HG03064 (cell line): ENCODE measurements around the gene ARL5C.

Experiments used
- ATAC-seq: cut with Tn5 transposase; IDR thresholded peaks from one replicate; pipeline ENCODE4 v1.9.1; 2021; ENCODE audit warnings: low read depth; ENCODE audit not compliant: unreplicated experiment

Gene ARL5C, protein sequence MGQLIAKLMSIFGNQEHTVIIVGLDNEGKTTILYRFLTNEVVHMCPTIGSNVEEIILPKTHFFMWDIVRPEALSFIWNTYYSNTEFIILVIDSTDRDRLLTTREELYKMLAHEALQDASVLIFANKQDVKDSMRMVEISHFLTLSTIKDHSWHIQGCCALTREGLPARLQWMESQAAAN

GRCh38 chr17:39165841-39166349 lies at the start of gene ARL5C:
ARL5C (minus strand) TSS chr17:39166161; CDS start chr17:39165760, 401 bp downstream.
- ATAC-seq = no peak

DNA sequence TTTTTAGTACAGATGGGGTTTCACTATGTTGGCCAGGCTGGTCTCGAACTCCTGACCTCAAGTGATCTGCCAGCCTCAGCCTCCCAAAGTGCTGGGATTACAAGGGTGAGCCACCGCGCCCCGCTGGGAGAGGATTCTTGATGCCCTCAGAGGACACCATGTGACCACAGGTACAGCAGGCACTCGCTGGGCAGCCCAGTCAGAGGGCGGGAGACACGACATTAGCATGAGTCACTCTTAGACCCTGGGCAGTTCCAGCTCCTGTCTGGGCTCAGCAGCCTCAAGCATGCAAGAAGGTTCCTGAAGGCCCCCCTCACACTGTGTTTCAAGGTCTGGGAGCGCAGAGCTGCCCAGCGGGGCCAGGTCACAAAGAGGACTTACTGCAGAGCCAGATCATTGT lies 47.9 kb upstream of the ARL5C start:
- no peak for ATAC-seq

GRCh38 chr17:39212841-39213480 lies 47.0 kb upstream of the ARL5C start:
- no peak for ATAC-seq

DNA sequence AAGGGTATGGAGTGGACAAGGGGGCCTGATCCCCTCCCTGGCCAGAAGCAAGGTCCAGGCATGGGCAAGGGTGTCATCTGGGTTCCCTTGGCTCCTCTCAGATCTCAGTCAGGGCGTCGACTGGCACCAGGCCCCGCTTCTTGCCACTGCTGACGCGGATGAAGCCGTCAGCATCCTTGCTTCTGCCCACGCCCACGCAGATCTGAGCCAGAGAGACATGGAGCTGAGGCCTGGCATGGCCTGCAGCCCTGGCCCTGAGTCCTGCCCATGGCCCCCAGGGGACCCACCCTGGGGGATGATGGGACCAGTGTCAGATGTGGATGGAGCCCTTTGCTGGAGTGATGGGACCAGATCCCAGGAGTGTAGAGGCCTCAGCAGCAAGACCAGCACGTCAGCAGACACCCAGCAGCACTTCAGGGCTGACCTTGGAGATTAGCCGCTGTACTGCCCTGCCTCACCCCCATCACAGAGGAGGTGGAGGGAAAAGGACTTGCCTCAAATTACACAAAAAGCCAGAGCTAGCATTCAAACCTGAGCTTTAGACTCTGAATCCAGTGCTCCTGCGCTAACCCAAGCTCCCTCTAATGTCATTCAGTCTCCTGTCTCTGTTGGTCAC lies 46.3 kb upstream of the ARL5C start:
- no peak for ATAC-seq

DNA sequence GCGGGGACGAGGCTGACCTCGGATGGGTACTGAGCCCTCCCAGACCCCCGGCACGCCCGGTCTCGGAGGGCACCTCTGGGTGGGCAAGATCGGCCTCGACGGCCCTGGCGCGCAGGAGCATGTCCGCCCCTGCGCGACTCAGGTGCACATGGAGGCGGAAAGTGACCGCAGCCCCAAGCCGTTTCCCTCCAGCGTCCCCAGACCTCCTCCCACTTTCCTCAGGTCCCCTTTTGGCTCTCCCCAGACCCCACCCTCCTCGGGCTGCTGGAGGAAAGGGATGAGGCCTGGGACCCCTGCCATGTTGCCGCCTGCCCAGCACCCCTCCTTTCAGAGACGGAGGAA lies 44.1 kb upstream of the ARL5C start:
- ATAC-seq = no peak

- ATAC-seq = no peak
Observed at GRCh38 chr17:39209317-39210092, 43.5 kb upstream of the ARL5C start.

GRCh38 chr17:39208893-39209292 lies 42.9 kb upstream of the ARL5C start:
- no peak for ATAC-seq

GRCh38 chr17:39208136-39208535 lies 42.2 kb upstream of the ARL5C start:
- ATAC-seq = no peak

DNA sequence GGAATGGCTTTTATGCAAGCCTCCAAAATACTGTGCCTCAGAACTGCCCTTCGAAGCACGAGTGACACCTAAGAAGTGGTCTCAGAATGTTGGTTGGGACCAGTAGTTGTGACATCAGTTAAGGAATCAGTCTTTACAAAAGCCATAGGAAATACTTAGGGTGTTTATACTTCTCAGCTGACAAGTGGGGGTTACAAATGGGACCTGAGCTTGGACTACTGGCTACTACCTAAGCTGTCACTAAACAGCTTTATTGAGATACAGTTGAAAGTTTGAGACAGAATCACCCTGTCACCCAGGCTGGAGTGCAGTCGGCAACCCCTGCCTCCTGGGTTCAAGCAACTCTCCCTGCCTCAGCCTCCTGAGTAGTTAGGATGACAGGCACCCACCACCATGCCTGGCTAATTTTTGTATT lies 39.2 kb upstream of the ARL5C start:
- ATAC-seq = no peak

GRCh38 chr17:39204245-39204644 lies 38.3 kb upstream of the ARL5C start:
- ATAC-seq = no peak

DNA sequence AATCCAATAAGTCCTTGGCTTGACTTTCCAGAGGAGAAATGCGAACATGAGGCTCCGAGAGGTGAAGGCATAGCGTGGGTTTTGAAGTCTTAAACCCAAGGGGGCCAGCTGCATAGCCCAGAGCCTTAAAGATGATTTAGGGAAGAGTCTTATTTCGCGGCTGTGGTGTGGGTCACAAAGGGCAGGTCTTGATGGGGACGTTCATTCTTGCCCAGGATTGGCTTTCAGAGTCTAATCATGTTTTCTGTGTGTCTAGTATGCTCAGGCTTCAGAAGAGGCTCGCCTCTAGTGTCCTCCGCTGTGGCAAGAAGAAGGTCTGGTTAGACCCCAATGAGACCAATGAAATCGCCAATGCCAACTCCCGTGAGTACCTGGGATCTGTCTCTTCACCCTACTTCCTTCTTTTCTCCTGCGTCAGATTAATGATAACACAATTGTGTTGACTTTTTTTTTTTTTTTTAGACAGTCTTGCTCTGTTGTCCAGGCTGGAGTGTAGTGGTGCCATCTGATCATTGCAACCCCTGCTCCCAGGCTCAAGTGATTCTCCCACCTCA lies 35.1 kb upstream of the ARL5C start:
- ATAC-seq = no peak

- no peak for ATAC-seq
Observed at GRCh38 chr17:39200070-39200879, 34.3 kb upstream of the ARL5C start, which contains the start of gene RPL19. RPL19 (plus strand) TSS chr17:39200283; CDS start chr17:39200345, 62 bp downstream.

DNA sequence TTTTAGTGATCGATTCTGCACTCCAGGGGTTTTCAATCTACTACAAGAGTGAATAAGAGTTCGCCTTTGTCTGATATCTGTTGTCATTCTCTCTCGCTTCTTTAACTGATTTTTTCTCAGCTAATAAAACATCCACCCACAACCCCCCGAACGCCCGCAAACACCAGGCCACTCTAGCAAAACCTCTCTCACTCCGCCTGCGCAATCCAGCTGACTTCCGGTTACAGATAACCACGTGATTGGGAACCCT lies 33.8 kb upstream of the ARL5C start:
- no peak for ATAC-seq

- ATAC-seq = no peak
Observed at GRCh38 chr17:39198186-39198566, 32.2 kb upstream of the ARL5C start.

DNA sequence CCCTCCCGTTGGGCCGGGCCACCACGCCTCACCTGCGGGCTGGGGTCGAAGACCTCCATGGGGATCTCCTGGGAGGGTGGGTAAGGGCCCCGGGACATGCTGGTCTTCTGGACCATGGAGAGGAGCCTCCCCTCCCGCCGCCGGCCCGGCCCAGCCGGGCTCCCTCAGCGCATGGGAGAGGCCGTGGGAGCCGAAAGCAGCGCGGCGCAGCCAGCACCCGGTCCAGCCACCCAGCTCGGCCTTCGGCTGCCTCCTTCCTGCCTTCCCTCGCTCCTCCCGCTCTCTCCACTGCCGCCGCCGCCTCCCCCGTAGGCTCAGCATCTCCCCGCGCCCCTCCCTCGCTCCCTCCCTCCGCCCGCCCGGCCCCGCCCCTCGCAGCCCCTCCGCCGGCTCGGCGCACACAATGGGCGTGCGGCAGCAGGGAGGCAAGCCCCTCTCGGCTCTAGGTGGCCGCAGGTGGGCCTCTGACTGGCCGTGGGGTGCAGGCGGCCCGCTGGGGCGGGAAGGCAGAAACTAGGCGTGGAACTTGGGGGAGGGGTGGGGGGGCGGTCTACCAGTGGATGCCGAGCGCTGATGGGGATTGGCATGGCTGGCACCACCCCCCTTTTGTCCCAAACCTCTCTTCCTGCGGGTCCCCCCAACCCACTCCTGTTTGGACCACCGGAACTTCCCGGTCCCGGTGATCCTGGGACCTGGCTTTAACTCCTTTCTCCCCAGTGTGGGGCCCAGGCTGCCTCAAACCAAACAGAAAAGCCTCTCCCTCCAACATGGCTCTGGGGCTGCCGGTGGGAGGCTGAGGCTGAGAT lies 31.6 kb upstream of the ARL5C start, which contains the start of gene CACNB1:
TSS of gene CACNB1 (minus strand) at position 290 of the 806 bp plus-strand sequence. CDS start at position 116, 174 bp downstream.
- no peak for ATAC-seq

GRCh38 chr17:39196808-39197291 lies 30.9 kb upstream of the ARL5C start:
- no peak for ATAC-seq

DNA sequence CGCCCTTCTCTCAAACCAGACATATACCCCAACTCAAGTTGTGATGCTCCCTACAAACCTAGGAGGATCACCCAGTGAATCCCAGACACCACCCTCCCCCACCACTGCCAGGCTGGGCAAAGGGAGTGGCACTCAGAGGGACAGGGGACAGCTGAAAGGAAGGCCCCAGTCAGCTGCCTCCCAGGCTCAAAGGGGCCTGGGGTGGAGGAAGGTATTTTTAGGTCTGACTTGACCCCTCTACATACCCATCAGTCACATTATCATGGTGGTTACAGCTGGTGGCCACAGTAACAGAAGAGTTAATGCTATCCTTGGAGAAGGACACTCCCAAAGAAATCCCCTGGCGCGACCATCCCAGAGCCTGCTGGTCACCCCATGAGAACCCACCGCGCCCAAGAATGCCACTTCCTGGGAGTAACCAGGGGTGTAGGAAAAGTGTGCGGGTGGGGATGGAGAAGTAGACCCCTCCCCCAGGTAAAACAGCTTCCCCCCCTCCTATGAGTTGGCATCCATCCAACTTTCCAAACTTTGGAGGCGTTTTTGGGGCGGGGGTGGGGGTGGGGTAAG lies 30.4 kb upstream of the ARL5C start:
- ATAC-seq = no peak

GRCh38 chr17:39195568-39196160 lies 29.7 kb upstream of the ARL5C start:
- ATAC-seq = no peak
